ENCODE results near the gene ALOX12B.

GRCh38 chr17:8087075-8087951, at the start of gene ALOX12B:
- TF ChIP-seq CTCF (IDR thresholded peaks at IDR 0.05) (no peak), POLR2A (IDR thresholded peaks at IDR 0.05) (no peak)

Measured in tibial nerve (tissue), 3 donors.